Aortic smooth muscle cell (primary cell): ENCODE measurements around the gene ARGLU1. TPM values are rescaled to one million over a fixed set of nuclear protein-coding genes. Genes with fewer than 3 reads are reported as not detected.

Source experiments
- total RNA-seq: library from RNA; depleted of rRNA; stranded (reverse); fragments of >200 nt; gene quantifications from 2 replicates; pipeline ENCODE4 v1.2.3, GENCODE V29; 2014

Gene ARGLU1, protein sequence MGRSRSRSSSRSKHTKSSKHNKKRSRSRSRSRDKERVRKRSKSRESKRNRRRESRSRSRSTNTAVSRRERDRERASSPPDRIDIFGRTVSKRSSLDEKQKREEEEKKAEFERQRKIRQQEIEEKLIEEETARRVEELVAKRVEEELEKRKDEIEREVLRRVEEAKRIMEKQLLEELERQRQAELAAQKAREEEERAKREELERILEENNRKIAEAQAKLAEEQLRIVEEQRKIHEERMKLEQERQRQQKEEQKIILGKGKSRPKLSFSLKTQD
- 43.3 and 46.1 TPM in 2 replicates for total RNA-seq

DNA sequence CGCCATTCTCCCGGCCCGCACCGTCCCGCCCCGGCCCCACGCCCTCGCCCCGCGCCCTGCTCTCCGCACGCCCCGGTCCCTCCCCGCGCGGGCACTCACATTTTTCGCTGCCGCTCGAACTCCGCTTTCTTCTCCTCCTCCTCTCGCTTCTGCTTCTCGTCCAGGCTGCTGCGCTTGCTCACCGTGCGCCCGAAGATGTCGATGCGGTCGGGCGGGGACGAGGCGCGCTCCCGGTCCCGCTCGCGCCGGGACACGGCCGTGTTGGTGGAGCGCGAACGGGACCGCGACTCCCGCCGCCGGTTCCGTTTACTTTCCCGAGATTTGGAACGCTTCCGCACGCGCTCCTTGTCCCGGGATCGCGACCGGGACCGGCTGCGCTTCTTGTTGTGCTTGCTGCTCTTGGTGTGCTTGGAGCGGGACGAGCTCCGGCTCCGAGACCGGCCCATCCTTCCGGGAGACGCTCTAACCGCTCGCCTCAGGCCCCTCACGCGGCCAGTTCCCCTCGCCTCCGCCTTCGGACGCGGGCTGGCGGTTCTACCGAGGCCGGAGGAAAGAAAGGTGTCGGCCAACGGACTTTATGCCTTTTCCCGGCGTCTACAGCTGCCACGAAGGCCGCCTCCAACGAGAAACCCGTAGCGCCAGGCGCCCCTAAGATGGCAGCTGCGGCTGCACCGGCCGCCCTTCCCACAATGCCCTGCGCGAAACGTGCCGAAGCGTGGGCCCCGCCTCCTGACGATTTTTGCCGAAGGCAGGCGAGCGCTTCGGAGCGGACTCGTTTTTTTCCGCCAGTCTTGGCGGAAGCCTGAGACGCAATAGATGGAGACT lies at the start of gene ARGLU1:
Gene ARGLU1, minus strand, starts transcription at position 664 of the 825 bp plus-strand sequence. Its CDS starts 218 bp downstream, at position 446.

DNA sequence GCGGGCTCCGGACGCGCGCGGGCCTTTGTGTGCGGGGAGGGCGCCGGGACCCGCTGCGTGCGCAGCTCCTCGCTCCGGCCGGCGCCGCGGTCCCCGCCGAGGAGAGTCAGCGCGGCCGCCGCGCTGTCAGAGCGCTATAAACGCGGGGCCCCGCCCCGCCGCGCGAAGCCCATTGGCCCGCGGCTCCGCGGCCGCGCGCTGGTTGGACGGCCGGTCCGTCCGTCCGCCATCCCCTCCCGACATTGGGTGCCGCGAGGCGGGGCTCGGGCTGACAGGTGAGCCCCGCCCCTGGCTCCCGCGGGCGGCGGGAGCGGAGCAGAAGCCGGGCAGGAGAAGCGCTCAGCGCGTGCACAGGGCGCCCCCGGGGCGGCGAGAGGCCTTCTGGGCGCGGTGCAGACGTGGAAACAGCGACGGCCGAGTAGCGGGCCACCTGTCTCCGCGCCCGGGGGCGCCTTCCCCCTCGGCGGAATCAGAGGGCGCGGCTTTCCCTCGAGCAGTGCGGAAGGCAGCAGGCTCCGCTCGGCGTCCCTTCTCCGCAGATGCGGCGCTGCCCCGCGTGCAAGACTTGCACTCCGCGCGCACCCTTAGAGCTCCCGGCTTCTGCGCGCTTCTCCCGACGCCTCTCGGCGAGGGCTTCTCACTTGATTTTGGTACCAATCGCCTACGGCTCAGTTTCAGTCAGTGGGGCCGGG lies 32.2 kb downstream of the ARGLU1 start, which contains the start of gene EFNB2:
Gene EFNB2, minus strand, starts transcription at position 111 of the 692 bp plus-strand sequence. CDS start 698 bp downstream, outside the sequence.

Other genes starting within 250 kb of the ARGLU1 start
- gene EFNB2, start 32.5 kb downstream of the ARGLU1 start, total RNA-seq = 8.2 and 13.1 TPM in 2 replicates